ENCODE results near the gene TRIM44. TPM values are rescaled to one million over a fixed set of nuclear protein-coding genes. Genes with fewer than 3 reads are reported as not detected.

Gene TRIM44
- total RNA-seq, 1 experiment from 2014 or later = 33.4 TPM

DNA sequence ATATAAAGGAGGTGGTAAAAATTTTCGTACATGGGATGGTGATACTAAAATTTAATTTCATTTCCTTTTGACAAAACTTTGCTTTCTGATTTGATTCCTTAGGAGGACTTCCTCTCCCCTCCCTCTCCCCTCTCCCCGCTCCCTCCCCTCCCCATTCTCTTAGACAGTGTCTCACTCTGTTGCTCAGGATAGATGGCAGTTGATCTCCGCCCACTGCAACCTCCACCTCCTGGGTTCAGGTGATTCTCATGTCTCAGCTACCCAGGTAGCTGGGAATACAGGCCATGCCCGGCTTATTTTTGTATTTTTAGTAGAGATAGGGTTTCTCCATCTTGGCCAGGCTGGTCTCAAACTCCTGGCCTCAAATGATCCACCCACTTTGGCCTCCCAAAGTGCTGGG, 15.9 kb downstream of the TRIM44 start:
- RAD21 ChIA-PET (ENCODE audit: low non-redundant PET in 1 of 2, low total read pairs in 2 of 2, uncharacterized antibody in 2 of 2, unreplicated experiment in 2 of 2) = no interaction called here
- no peak overlapping the region for H2AFZ ChIP-seq (ENCODE audit: low read depth, low read length, poor library complexity, severe bottlenecking)
- no peak overlapping the region for H3K9ac ChIP-seq (ENCODE audit: low read length)
- TF ChIP-seq JUND (IDR thresholded peaks at IDR 0.05) = no peak
- no peak for TF ChIP-seq TCF7L2 (IDR thresholded peaks at IDR 0.05; ENCODE audit: borderline replicate concordance, extremely low read depth, insufficient read depth, insufficient read length)
- no peak for TF ChIP-seq ZFX (IDR thresholded peaks at IDR 0.05)
- no peak for TF ChIP-seq ZBTB33 (IDR thresholded peaks at IDR 0.05; ENCODE audit: extremely low read depth, insufficient replicate concordance, low read length)
- no peak for TF ChIP-seq SP1 (IDR thresholded peaks at IDR 0.05; ENCODE audit: low read depth)
- TF ChIP-seq SIN3A (IDR thresholded peaks at IDR 0.05; ENCODE audit: low read depth) = no peak
- no peak for TF ChIP-seq FOSL1 (IDR thresholded peaks at IDR 0.05; ENCODE audit: low read depth)
- no peak for TF ChIP-seq SRF (IDR thresholded peaks at IDR 0.05; ENCODE audit: low read depth)
- TF ChIP-seq EZH2 (IDR thresholded peaks at IDR 0.05) = no peak
- TF ChIP-seq CBX3 (IDR thresholded peaks at IDR 0.05; ENCODE audit: low read depth) = no peak
- TF ChIP-seq POLR2AphosphoS5 (IDR thresholded peaks at IDR 0.05; ENCODE audit: low read depth, low read length) = no peak
- peaks cover 39% of the 10 kb centered on the region for H3K79me2 ChIP-seq (ENCODE audit: insufficient read depth, low read length)
- H3K9me2 ChIP-seq (ENCODE audit: insufficient read depth) = no peaks in the 10 kb centered on the region
- H3K4me3 ChIP-seq (replicated peaks in 1 of 2; ENCODE audit: low read depth in 1 of 2, low read length in 2 of 2) = no peak overlapping the region
- no peaks in the 10 kb centered on the region for H4K20me1 ChIP-seq (ENCODE audit: insufficient read depth)
- no peaks in the 10 kb centered on the region for H3K9me3 ChIP-seq (ENCODE audit: control insufficient read depth in 1 of 2, insufficient read depth in 1 of 2, low read depth in 1 of 2, low read length in 2 of 2)
- H3K4me1 ChIP-seq (ENCODE audit: control insufficient read depth in 1 of 2, insufficient read depth in 2 of 2, low read length in 2 of 2) = no peaks in the 10 kb centered on the region
- no peaks in the 10 kb centered on the region for H3K36me3 ChIP-seq (ENCODE audit: control insufficient read depth in 1 of 2, insufficient read depth in 2 of 2, low read length in 2 of 2)
- no peak for DNase-seq (ENCODE audit: low read depth, low spot score)
- CTCF ChIA-PET = interaction anchor here (0.7 kb wide), 1 partner anchor 101 kb away, joined by 3 read pairs; no protein-coding TSS in a partner anchor
- H3K27me3 ChIP-seq (ENCODE audit: insufficient read depth, low read length) = no peaks in the 10 kb centered on the region
- BruUV-seq (replicated peaks) = no TSS peak
- no peak overlapping the region for H3K4me2 ChIP-seq (ENCODE audit: low read length)
- H3K27ac ChIP-seq (ENCODE audit: low read depth, low read length) = no peak overlapping the region
- POLR2A ChIA-PET = no interaction called here
- ATAC-seq = no peak
- intact Hi-C loops (cut with micrococcal nuclease) = no loop called here

All from HCT116 (cell line).